Osteoblast (primary cell): Measurements from ENCODE around the gene SPOPL. TPM values are rescaled to one million over a fixed set of nuclear protein-coding genes. Genes with fewer than 3 reads are reported as not detected.

ENCODE experiments used
- DNase-seq: peaks from one replicate; pipeline ENCODE4 v3.0.0; 2011; ENCODE audit warnings: low spot score, mixed read lengths; ENCODE audit not compliant: insufficient read length; ENCODE audit errors: missing footprints
- H2AFZ ChIP-seq: 2 replicates; pipeline ENCODE4 v1.6.0; 2011; ENCODE audit warnings: mild to moderate bottlenecking, low read length
- H3K27ac ChIP-seq: 2 replicates; pipeline ENCODE4 v1.5.1; 2011; ENCODE audit warnings: mild to moderate bottlenecking, low read depth, low read length, moderate library complexity
- H3K27me3 ChIP-seq: 2 replicates; pipeline ENCODE4 v1.6.0; 2012; ENCODE audit warnings: mild to moderate bottlenecking, control low read depth, inconsistent platforms, low read length, moderate library complexity; ENCODE audit not compliant: insufficient read depth
- H3K36me3 ChIP-seq: 2 replicates; pipeline ENCODE4 v1.5.1; 2011; ENCODE audit warnings: mild to moderate bottlenecking, low read length, control low read depth, moderate library complexity; ENCODE audit not compliant: insufficient read depth
- H3K4me1 ChIP-seq: 2 replicates; pipeline ENCODE4 v1.5.1; 2011; ENCODE audit warnings: mild to moderate bottlenecking, low read length, control low read depth, moderate library complexity; ENCODE audit not compliant: insufficient read depth
- H3K4me2 ChIP-seq: 2 replicates; pipeline ENCODE4 v1.6.0; 2011; ENCODE audit warnings: mild to moderate bottlenecking, low read length; ENCODE audit not compliant: insufficient read depth
- H3K4me3 ChIP-seq: fragments of 200-600 bp; sonication (generic); 3 replicates; pipeline ENCODE4 v1.5.1; 2012; ENCODE audit warnings: mild to moderate bottlenecking, low read length, inconsistent platforms; ENCODE audit not compliant: insufficient read depth
- H3K79me2 ChIP-seq: 2 replicates; pipeline ENCODE4 v1.6.0; 2012; ENCODE audit warnings: mild to moderate bottlenecking, low read length, control low read depth, inconsistent platforms; ENCODE audit not compliant: insufficient read depth
- H3K9me3 ChIP-seq: 2 replicates; pipeline ENCODE4 v1.5.1; 2011; ENCODE audit warnings: low read depth, low read length, control low read depth
- H4K20me1 ChIP-seq: 2 replicates; pipeline ENCODE4 v1.6.0; 2012; ENCODE audit warnings: mild to moderate bottlenecking, low read length, control low read depth; ENCODE audit not compliant: insufficient read depth
- CTCF ChIP-seq: IDR thresholded peaks from 2 replicates; pipeline ENCODE4 v1.5.1; 2011; ENCODE audit warnings: mild to moderate bottlenecking, low read depth, low read length, moderate library complexity; ENCODE audit errors: extremely low read depth
- total RNA-seq: library from RNA; depleted of rRNA; stranded (reverse); fragments of >200 nt; gene quantifications from 2 replicates; pipeline ENCODE4 v1.2.3, GENCODE V29; 2012

Gene SPOPL
- total RNA-seq, 1 donor: 23.5 TPM

GRCh38 chr2:138493334-138493733, 8.2 kb upstream of the SPOPL start:
- Histone ChIP-seq H3K79me2 (no peaks in the 10 kb centered on the region), H3K27ac (no peak overlapping the region), H3K4me1 (no peaks in the 10 kb centered on the region), H3K9me3 (no peaks in the 10 kb centered on the region), H2AFZ (no peak overlapping the region), H3K4me3 (no peak overlapping the region), H3K4me2 (no peak overlapping the region), H3K27me3 (no peaks in the 10 kb centered on the region), H4K20me1 (no peaks in the 10 kb centered on the region), H3K36me3 (no peaks in the 10 kb centered on the region)
- TF ChIP-seq CTCF: no peak
- DNase-seq: no peak

GRCh38 chr2:138494265-138494966, 7.2 kb upstream of the SPOPL start:
- TF ChIP-seq CTCF: no peak
- no peak for DNase-seq
- Histone ChIP-seq H3K4me2 (no peak overlapping the region), H4K20me1 (no peaks in the 10 kb centered on the region), H3K4me1 (no peaks in the 10 kb centered on the region), H2AFZ (no peak overlapping the region), H3K9me3 (no peaks in the 10 kb centered on the region), H3K4me3 (no peak overlapping the region), H3K27me3 (no peaks in the 10 kb centered on the region), H3K36me3 (no peaks in the 10 kb centered on the region), H3K27ac (no peak overlapping the region), H3K79me2 (no peaks in the 10 kb centered on the region)

GRCh38 chr2:138495384-138495783, 6.2 kb upstream of the SPOPL start:
- H3K4me3 ChIP-seq: no peak overlapping the region
- DNase-seq: no peak
- H2AFZ ChIP-seq: no peak overlapping the region
- H4K20me1 ChIP-seq: no peaks in the 10 kb centered on the region
- no peak overlapping the region for H3K4me2 ChIP-seq
- no peaks in the 10 kb centered on the region for H3K27me3 ChIP-seq
- H3K36me3 ChIP-seq: no peaks in the 10 kb centered on the region
- H3K79me2 ChIP-seq: no peaks in the 10 kb centered on the region
- no peaks in the 10 kb centered on the region for H3K4me1 ChIP-seq
- H3K9me3 ChIP-seq: no peaks in the 10 kb centered on the region
- H3K27ac ChIP-seq: no peak overlapping the region
- no peak for TF ChIP-seq CTCF

GRCh38 chr2:138496096-138496651, 5.4 kb upstream of the SPOPL start:
- no peaks in the 10 kb centered on the region for H3K27me3 ChIP-seq
- H3K4me2 ChIP-seq: no peak overlapping the region
- H3K79me2 ChIP-seq: peaks cover 5% of the 10 kb centered on the region
- DNase-seq: no peak
- H3K9me3 ChIP-seq: no peaks in the 10 kb centered on the region
- H3K36me3 ChIP-seq: no peaks in the 10 kb centered on the region
- no peaks in the 10 kb centered on the region for H4K20me1 ChIP-seq
- H2AFZ ChIP-seq: no peak overlapping the region
- TF ChIP-seq CTCF: no peak
- no peak overlapping the region for H3K27ac ChIP-seq
- peaks cover 6% of the 10 kb centered on the region for H3K4me1 ChIP-seq
- no peak overlapping the region for H3K4me3 ChIP-seq
